ENCODE measurements around the gene ZCCHC14. TPM values are rescaled to one million over a fixed set of nuclear protein-coding genes. Genes with fewer than 3 reads are reported as not detected.

ZCCHC14 gene
- total and polyA plus RNA-seq, 2 of the 13 experiments (the other 11 are each of a cell fraction or from before 2014, with no cell fraction given) = 12.4 to 12.5 TPM

DNA sequence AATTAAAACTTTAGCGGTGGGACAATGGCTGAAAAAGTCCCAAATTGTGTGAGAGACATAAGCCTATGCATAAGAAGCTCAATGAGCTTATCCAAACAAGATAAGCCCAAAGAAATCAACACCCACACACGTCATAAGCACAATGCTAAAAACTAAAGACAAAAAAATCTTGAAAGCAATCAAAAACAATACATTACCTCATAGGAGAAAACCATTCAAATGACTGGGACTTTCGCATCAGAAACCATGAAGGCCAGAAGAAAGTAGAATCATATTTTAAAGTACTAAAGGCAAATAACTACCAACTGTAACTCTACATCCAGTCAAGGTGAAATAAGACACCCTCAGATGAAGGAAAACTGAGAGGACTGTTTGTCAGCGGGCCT is 50.2 kb downstream of the ZCCHC14 start:
- peaks cover 9% of the 10 kb centered on the region; the same call in 1 of the 2 replicates for H4K20me1 ChIP-seq (ENCODE audit: insufficient read depth, low read length)
- in situ Hi-C loops (cut with HindIII; ENCODE audit: extremely low pct_ligation_motif_present, low pct_unique_long_range_greater_than_20kb) (no loop called here), intact Hi-C loops (cut with micrococcal nuclease; ENCODE audit: unreplicated experiment) (no loop called here)
- POLR2A ChIA-PET = no interaction called here
- H3K79me2 ChIP-seq (ENCODE audit: insufficient read depth, low read length) = peaks cover 19% of the 10 kb centered on the region
- 97% methylated on average over 4 of the region's 4 CpGs for WGBS (ENCODE audit: low lambda C conversion rate)
- H3K36me3 ChIP-seq (replicated peaks in 1 of 2; ENCODE audit: control insufficient read depth in 1 of 2, insufficient read depth in 2 of 2, low read length in 2 of 2) = peaks cover 15 to 56% of the 10 kb centered on the region in 2 experiments
- ATAC-seq (no peak), DNase-seq (ENCODE audit: low spot score) (no peak), FAIRE-seq (no peak)
- no peak overlapping the region for H3K4me2 ChIP-seq (ENCODE audit: low read depth, low read length)
- no peak overlapping the region for H3K27ac ChIP-seq (ENCODE audit: extremely low read length, insufficient read depth, low read length)
- no TSS peak for BruUV-seq (replicated peaks)
- no peaks in the 10 kb centered on the region for H3K9me3 ChIP-seq (ENCODE audit: low read length)
- H3K27me3 ChIP-seq (ENCODE audit: control insufficient read depth in 1 of 2, insufficient read depth in 2 of 2, low read length in 2 of 2) = no peaks in the 10 kb centered on the region
- H2AFZ ChIP-seq (ENCODE audit: low read length) = no peak overlapping the region
- no peak overlapping the region for H3K9ac ChIP-seq (ENCODE audit: insufficient read depth, low read depth, low read length)
- CTCF ChIA-PET (ENCODE audit: low intra/inter-chr PET ratio, low total read pairs) = no interaction called here
- H3K4me3 ChIP-seq (replicated peaks in 1 of 3; ENCODE audit: insufficient read depth in 1 of 3, low read depth in 2 of 3, low read length in 3 of 3) = no peak overlapping the region
- H3K4me1 ChIP-seq (ENCODE audit: insufficient read depth, low read length) = peaks cover 11% of the 10 kb centered on the region; the same call in 1 of the 2 replicates
- TF ChIP-seq CENPT (CRISPR knock-in tag; IDR thresholded peaks at IDR 0.05; ENCODE audit: low read depth) (no peak), MTF1 (CRISPR knock-in tag; IDR thresholded peaks at IDR 0.05) (no peak), ZNF431 (CRISPR knock-in tag; IDR thresholded peaks at IDR 0.05; ENCODE audit: borderline replicate concordance, low read depth) (no peak), SP1 (IDR thresholded peaks at IDR 0.05) (no peak), SP1 (CRISPR knock-in tag; IDR thresholded peaks at IDR 0.05) (no peak), ASH2L (IDR thresholded peaks at IDR 0.05; ENCODE audit: insufficient read length, low read depth, low read length) (no peak), MAFF (IDR thresholded peaks at IDR 0.05; ENCODE audit: low read depth, low read length) (no peak), KAT2B (IDR thresholded peaks at IDR 0.05; ENCODE audit: borderline replicate concordance, low read depth, low read length) (no peak), EHMT2 (IDR thresholded peaks at IDR 0.05; ENCODE audit: borderline replicate concordance, low read depth, low read length) (no peak), KAT7 (CRISPR knock-in tag; IDR thresholded peaks at IDR 0.05; ENCODE audit: borderline replicate concordance) (no peak), ZNF772 (CRISPR knock-in tag; IDR thresholded peaks at IDR 0.05) (no peak)
- TF ChIP-seq, protein P1, sequence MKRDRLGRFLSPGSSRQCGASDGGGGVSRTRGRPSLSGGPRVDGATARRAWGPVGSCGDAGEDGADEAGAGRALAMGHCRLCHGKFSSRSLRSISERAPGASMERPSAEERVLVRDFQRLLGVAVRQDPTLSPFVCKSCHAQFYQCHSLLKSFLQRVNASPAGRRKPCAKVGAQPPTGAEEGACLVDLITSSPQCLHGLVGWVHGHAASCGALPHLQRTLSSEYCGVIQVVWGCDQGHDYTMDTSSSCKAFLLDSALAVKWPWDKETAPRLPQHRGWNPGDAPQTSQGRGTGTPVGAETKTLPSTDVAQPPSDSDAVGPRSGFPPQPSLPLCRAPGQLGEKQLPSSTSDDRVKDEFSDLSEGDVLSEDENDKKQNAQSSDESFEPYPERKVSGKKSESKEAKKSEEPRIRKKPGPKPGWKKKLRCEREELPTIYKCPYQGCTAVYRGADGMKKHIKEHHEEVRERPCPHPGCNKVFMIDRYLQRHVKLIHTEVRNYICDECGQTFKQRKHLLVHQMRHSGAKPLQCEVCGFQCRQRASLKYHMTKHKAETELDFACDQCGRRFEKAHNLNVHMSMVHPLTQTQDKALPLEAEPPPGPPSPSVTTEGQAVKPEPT (CRISPR knock-in tag; IDR thresholded peaks at IDR 0.05; ENCODE audit: low read depth) = no peak
- TF ChIP-seq, protein P2, sequence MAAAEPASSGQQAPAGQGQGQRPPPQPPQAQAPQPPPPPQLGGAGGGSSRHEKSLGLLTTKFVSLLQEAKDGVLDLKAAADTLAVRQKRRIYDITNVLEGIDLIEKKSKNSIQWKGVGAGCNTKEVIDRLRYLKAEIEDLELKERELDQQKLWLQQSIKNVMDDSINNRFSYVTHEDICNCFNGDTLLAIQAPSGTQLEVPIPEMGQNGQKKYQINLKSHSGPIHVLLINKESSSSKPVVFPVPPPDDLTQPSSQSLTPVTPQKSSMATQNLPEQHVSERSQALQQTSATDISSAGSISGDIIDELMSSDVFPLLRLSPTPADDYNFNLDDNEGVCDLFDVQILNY (CRISPR knock-in tag; conservative IDR thresholded peaks at IDR 0.05) = no peak
- TF ChIP-seq, protein P3, sequence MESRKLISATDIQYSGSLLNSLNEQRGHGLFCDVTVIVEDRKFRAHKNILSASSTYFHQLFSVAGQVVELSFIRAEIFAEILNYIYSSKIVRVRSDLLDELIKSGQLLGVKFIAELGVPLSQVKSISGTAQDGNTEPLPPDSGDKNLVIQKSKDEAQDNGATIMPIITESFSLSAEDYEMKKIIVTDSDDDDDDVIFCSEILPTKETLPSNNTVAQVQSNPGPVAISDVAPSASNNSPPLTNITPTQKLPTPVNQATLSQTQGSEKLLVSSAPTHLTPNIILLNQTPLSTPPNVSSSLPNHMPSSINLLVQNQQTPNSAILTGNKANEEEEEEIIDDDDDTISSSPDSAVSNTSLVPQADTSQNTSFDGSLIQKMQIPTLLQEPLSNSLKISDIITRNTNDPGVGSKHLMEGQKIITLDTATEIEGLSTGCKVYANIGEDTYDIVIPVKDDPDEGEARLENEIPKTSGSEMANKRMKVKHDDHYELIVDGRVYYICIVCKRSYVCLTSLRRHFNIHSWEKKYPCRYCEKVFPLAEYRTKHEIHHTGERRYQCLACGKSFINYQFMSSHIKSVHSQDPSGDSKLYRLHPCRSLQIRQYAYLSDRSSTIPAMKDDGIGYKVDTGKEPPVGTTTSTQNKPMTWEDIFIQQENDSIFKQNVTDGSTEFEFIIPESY (CRISPR knock-in tag; IDR thresholded peaks at IDR 0.05) = no peak
- TF ChIP-seq, protein P4, sequence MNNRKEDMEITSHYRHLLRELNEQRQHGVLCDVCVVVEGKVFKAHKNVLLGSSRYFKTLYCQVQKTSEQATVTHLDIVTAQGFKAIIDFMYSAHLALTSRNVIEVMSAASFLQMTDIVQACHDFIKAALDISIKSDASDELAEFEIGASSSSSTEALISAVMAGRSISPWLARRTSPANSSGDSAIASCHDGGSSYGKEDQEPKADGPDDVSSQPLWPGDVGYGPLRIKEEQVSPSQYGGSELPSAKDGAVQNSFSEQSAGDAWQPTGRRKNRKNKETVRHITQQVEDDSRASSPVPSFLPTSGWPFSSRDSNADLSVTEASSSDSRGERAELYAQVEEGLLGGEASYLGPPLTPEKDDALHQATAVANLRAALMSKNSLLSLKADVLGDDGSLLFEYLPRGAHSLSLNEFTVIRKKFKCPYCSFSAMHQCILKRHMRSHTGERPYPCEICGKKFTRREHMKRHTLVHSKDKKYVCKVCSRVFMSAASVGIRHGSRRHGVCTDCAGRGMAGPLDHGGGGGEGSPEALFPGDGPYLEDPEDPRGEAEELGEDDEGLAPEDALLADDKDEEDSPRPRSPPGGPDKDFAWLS (CRISPR knock-in tag; IDR thresholded peaks at IDR 0.05; ENCODE audit: borderline replicate concordance) = no peak
- TF ChIP-seq, protein P5, sequence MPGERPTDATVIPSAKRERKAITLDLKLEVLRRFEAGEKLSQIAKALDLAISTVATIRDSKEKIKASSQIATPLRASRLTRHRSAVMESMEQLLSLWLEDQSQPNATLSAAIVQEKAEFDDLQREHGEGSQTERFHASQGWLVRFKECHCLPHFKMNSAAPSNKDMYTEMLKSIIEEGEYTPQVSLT (CRISPR knock-in tag; IDR thresholded peaks at IDR 0.05; ENCODE audit: borderline replicate concordance, low read depth) = no peak
- TF ChIP-seq, protein P6, sequence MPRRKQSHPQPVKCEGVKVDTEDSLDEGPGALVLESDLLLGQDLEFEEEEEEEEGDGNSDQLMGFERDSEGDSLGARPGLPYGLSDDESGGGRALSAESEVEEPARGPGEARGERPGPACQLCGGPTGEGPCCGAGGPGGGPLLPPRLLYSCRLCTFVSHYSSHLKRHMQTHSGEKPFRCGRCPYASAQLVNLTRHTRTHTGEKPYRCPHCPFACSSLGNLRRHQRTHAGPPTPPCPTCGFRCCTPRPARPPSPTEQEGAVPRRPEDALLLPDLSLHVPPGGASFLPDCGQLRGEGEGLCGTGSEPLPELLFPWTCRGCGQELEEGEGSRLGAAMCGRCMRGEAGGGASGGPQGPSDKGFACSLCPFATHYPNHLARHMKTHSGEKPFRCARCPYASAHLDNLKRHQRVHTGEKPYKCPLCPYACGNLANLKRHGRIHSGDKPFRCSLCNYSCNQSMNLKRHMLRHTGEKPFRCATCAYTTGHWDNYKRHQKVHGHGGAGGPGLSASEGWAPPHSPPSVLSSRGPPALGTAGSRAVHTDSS (CRISPR knock-in tag; conservative IDR thresholded peaks at IDR 0.05) = no peak

Data from HepG2 (cell line).